Colonic mucosa (tissue), 4 donors: Measurements from ENCODE around the gene CBARP. TPM values are rescaled to one million over a fixed set of nuclear protein-coding genes. Genes with fewer than 3 reads are reported as not detected.

ENCODE experiments used
- DNase-seq: peaks from one replicate; pipeline ENCODE4 v3.0.0-alpha.2; 2020
- H3K27ac ChIP-seq: fragments of 200-600 bp; one replicate; pipeline ENCODE4 v1.8.0; 2021
- H3K27me3 ChIP-seq: fragments of 200-600 bp; one replicate; pipeline ENCODE4 v1.8.0; 2021
- H3K36me3 ChIP-seq: fragments of 200-600 bp; one replicate; pipeline ENCODE4 v1.8.0; 2021
- H3K4me1 ChIP-seq: fragments of 200-600 bp; one replicate; pipeline ENCODE4 v1.8.0; 2021; ENCODE audit warnings: mild to moderate bottlenecking
- H3K4me3 ChIP-seq: fragments of 200-600 bp; one replicate; pipeline ENCODE4 v1.8.0; 2021
- H3K9ac ChIP-seq, 2 donors: one replicate each; pipeline ENCODE4 v1.7.0; 2013; ENCODE audit warnings: control low read depth in 2 of 2, low read depth in 2 of 2, low read length in 2 of 2
- H3K9me3 ChIP-seq: fragments of 200-600 bp; one replicate; pipeline ENCODE4 v1.8.0; 2021
- CTCF ChIP-seq: fragments of 200-600 bp; IDR thresholded peaks from one replicate; pipeline ENCODE4 v1.8.0; 2022; ENCODE audit warnings: antibody characterized with exemption, mild to moderate bottlenecking
- intact Hi-C: fragments of 100-400 bp; cut with DNase I; formaldehyde crosslinking; loops from one replicate; pipeline ENCODE4 v1.14.1; 2022
- total RNA-seq, 2 donors: library from RNA; stranded (reverse); fragmentation: NEBNext Ultra II Directional in 1 of 2; extraction: Animal tissue kit (Norgen Biotek cat#: 25700) in 1 of 2; gene quantifications; one replicate each; pipeline ENCODE4 v1.2.1, GENCODE V29; 2021
- donor health status: healthy.
- donor health status: DM: no; HTN: no; CAD: no.
- donor health status: DM: no; HTN: no; CAD: no.

CBARP gene
- total RNA-seq: under 1 TPM; 0.22 to 0.48 TPM

GRCh38 chr19:1237754-1238368 is at the start of gene CBARP:
TSS of gene CBARP (minus strand) at chr19:1238005. CDS start at chr19:1236100, 1,905 bp downstream.
- intact Hi-C loops: no loop called here
- Histone ChIP-seq H3K9me3 (no peaks in the 10 kb centered on the region), H3K27me3 (peaks cover 37% of the 10 kb centered on the region), H3K4me1 (peaks cover 21% of the 10 kb centered on the region), H3K36me3 (no peaks in the 10 kb centered on the region), H3K27ac (no peak within 1 kb of the TSS), H3K4me3 (peak within 1 kb of the TSS; percentile 35), H3K9ac (peak within 1 kb of the TSS; percentile 19 to 63)
- DNase-seq: no peak
- TF ChIP-seq CTCF: no peak

- Histone ChIP-seq H3K4me3 (peak overlapping the region; percentile 53), H3K9ac (peak overlapping the region; percentile 73 to 76), H3K36me3 (no peaks in the 10 kb centered on the region), H3K4me1 (peaks cover 15% of the 10 kb centered on the region), H3K9me3 (no peaks in the 10 kb centered on the region), H3K27me3 (peaks cover 17% of the 10 kb centered on the region), H3K27ac (peak overlapping the region; percentile 85)
- TF ChIP-seq CTCF: no peak
- peak; percentile 42 for DNase-seq
- intact Hi-C loops: loop anchor here (10.0 kb wide), 1 partner anchor 228 kb away; the partner anchor contains the start of gene ADAMTSL5
Observed at GRCh38 chr19:1286487-1287353, 48.9 kb upstream of the CBARP start.

- DNase-seq: no peak
- H3K9me3 ChIP-seq: no peaks in the 10 kb centered on the region
- TF ChIP-seq CTCF: no peak
- H3K4me3 ChIP-seq: peak within 1 kb of the TSS; percentile 53
- H3K27me3 ChIP-seq: peaks cover 17% of the 10 kb centered on the region
- intact Hi-C loops: loop anchor here (10.0 kb wide), 1 partner anchor 229 kb away; the partner anchor contains the start of gene ADAMTSL5
- peak within 1 kb of the TSS; percentile 73 to 89 for H3K9ac ChIP-seq
- no peaks in the 10 kb centered on the region for H3K36me3 ChIP-seq
- H3K4me1 ChIP-seq: peaks cover 8% of the 10 kb centered on the region
- peak within 1 kb of the TSS; percentile 91 for H3K27ac ChIP-seq
Observed at GRCh38 chr19:1285737-1286360, 48.0 kb upstream of the CBARP start, which contains the start of gene EFNA2. TSS of gene EFNA2 (plus strand) at chr19:1285873. CDS start at chr19:1286169, 296 bp downstream.

- TF ChIP-seq CTCF: no peak
- Histone ChIP-seq H3K9me3 (no peaks in the 10 kb centered on the region), H3K4me1 (peaks cover 8% of the 10 kb centered on the region), H3K9ac (peak overlapping the region; percentile 13 to 89), H3K4me3 (no peak overlapping the region), H3K27ac (peak overlapping the region; percentile 91), H3K27me3 (peaks cover 17% of the 10 kb centered on the region), H3K36me3 (no peaks in the 10 kb centered on the region)
- peak; percentile 31 for DNase-seq
- intact Hi-C loops: loop anchor here (5.0 to 10.0 kb wide), 3 partner anchors 72 to 230 kb away; partner anchors contain the start of genes ADAMTSL5 and NDUFS7
Observed at GRCh38 chr19:1284979-1285736, 47.4 kb upstream of the CBARP start.
